ENCODE measurements around the gene SPON2.

The SPON2 gene

DNA sequence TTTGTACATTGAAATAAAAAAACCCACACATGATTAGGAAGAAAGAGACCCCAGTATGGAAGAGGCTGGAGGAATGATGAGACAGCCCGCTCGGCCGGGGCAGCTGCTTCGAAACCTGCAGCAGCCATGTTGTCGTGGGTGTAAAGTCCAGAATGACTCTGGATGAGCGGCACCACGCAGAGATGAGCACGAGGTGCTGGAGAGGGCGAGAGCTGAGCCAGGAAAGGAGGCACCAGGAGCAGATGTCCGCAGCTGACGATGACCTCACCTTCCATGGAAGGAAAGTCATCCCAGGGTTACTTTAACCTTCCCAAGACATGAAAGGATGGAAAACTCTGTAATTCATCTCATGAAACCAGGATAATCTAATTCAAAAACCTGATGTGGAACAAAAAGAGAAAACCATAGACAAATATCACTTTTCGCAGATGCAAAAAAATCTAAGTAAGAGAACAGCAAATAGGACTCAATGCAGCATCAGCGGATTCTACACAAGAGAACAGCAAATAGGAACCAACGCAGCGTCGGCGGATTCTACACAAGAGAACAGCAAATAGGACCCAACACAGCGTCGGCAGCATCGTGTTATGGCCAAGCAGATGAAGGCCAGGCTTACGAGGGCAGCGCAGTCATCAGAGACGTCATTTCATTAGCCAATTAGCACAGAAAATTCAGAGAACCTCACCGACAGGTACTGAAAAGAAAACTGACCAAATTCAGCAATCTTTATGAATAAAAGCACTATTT lies 25.9 kb upstream of the SPON2 start:
- no peak for DNase-seq
- H3K27ac ChIP-seq: no peak overlapping the region
- TF ChIP-seq, protein P1, sequence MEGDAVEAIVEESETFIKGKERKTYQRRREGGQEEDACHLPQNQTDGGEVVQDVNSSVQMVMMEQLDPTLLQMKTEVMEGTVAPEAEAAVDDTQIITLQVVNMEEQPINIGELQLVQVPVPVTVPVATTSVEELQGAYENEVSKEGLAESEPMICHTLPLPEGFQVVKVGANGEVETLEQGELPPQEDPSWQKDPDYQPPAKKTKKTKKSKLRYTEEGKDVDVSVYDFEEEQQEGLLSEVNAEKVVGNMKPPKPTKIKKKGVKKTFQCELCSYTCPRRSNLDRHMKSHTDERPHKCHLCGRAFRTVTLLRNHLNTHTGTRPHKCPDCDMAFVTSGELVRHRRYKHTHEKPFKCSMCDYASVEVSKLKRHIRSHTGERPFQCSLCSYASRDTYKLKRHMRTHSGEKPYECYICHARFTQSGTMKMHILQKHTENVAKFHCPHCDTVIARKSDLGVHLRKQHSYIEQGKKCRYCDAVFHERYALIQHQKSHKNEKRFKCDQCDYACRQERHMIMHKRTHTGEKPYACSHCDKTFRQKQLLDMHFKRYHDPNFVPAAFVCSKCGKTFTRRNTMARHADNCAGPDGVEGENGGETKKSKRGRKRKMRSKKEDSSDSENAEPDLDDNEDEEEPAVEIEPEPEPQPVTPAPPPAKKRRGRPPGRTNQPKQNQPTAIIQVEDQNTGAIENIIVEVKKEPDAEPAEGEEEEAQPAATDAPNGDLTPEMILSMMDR (IDR thresholded peaks at IDR 0.05): no peak
- no peaks in the 10 kb centered on the region for H3K27me3 ChIP-seq
- H3K4me1 ChIP-seq: peaks cover 16 to 35% (median 30%) of the 10 kb centered on the region in 4 donors
- intact Hi-C loops (cut with DNase I; ENCODE audit: low total_unique reads): no loop called here
- no peaks in the 10 kb centered on the region for H3K9me3 ChIP-seq
- no peak overlapping the region for H3K4me3 ChIP-seq
- H3K36me3 ChIP-seq: no peaks in the 10 kb centered on the region

DNA sequence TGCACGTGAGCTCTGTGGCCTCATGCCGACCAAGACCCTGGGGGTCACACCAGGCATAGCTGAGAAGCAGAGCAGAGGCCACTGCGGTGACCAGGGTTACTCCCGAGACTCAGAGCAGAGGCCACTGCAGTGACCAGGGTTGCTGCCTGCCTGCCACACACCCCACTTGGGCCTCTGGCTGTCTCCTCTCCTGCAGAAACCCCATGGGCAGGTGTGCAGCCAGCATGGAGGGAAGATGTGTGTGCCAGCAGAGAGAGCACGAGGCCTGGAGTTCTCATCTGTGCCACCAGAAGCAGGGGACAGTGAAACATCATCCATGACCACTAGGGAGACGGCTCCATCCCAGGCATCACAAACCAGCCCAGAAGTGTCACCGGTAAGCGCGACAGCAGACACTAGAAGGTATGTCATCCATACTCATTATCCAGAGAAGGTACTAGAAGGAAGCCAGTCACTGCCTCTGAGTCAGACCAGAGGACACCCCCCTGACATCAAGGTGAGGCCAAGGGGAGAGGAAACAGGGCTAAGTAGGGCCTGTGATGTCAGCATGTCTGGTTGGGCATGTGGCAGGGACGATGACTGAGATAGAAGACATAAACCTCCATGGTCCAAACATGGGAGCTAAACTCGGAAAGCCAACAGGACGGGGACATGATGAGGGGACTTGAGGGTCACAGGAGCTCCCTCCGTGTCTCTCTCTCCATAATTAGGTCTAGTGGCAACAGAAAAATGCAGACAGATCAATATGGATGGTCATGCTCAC lies 24.2 kb upstream of the SPON2 start:
- intact Hi-C loops (cut with DNase I; ENCODE audit: low total_unique reads): no loop called here
- no peak for DNase-seq
- Histone ChIP-seq H3K9me3 (no peaks in the 10 kb centered on the region), H3K27me3 (no peaks in the 10 kb centered on the region), H3K27ac (no peak overlapping the region), H3K4me1 (peaks cover 16 to 51% (median 46%) of the 10 kb centered on the region in 4 donors), H3K36me3 (no peaks in the 10 kb centered on the region), H3K4me3 (no peak overlapping the region)
- TF ChIP-seq, protein P1 (IDR thresholded peaks at IDR 0.05): no peak

DNA sequence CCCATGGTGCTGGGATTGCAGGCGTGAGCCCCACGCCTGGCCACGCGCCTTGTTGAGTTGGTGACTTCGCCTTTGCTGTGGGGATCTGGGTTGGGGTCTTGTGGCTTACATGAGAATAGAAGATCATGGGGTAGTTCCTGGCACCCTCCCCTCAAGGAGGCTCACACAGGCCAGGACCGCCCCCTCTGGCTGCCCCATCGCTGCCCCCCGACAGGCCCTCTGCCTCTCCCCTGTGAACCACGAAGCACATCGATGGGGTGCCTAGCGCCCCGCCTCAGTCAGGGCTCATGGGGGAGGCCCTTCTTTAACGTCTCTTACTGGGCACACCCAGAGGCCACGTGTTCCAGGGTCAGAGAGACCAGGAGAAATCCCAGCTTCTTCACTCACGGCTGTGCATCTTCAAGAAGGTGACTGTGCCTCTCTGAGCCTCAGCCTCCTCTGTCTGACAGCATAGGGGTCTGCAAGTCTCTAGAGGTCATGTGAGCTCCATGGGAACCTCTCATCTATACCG lies 23.6 kb upstream of the SPON2 start:
- H3K4me1 ChIP-seq: peaks cover 16 to 52% (median 47%) of the 10 kb centered on the region in 4 donors
- H3K36me3 ChIP-seq: no peaks in the 10 kb centered on the region
- intact Hi-C loops (cut with DNase I; ENCODE audit: low total_unique reads): no loop called here

DNA sequence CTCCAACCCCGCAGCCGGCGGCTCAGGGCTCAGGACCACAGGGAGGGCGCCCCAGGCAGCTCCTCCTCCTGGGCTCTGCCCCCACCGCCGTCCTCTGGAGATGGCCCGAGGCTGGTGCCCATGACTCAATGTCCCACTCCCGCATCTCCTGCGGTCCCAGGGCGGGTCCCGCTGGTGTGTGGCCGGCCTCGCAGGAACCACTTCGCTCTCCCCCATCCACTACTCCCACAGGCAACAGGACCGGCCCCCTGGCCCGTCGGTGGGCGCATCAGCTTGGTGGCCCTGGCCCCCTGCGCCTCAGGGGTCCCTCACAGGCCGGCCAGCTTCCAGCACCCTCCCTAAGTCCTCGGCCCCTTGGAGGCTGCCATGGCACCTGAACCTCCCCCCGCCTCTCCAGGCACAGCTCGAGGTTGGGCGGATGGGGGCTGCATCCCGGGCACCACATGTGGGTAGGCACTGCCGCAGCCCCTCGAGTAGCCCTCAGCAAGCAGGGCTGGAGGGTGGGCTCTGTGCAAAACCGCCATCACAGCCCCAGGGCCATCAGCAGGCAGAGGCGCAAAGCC lies 22.8 kb upstream of the SPON2 start:
- H3K4me3 ChIP-seq: peak overlapping the region in 1 of 2 donors; percentile 47

More for the DNA sequence above, 23.6 kb upstream of the SPON2 start:
- Histone ChIP-seq H3K27ac (no peak overlapping the region), H3K4me3 (no peak overlapping the region), H3K27me3 (no peaks in the 10 kb centered on the region), H3K9me3 (no peaks in the 10 kb centered on the region)
- TF ChIP-seq, protein P1 (IDR thresholded peaks at IDR 0.05): no peak
- DNase-seq: no peak

More for the DNA sequence above, 22.8 kb upstream of the SPON2 start:
- no peak for DNase-seq
- peaks cover 9 to 44% (median 40%) of the 10 kb centered on the region in 4 donors for H3K4me1 ChIP-seq
- TF ChIP-seq, protein P1 (IDR thresholded peaks at IDR 0.05): no peak
- H3K9me3 ChIP-seq: no peaks in the 10 kb centered on the region
- H3K27ac ChIP-seq: peak overlapping the region; percentile 90 to 93
- H3K27me3 ChIP-seq: no peaks in the 10 kb centered on the region
- H3K36me3 ChIP-seq: no peaks in the 10 kb centered on the region
- intact Hi-C loops (cut with DNase I; ENCODE audit: low total_unique reads): no loop called here
